Activated CD8-positive, alpha-beta T cell treated with anti-CD3 and anti-CD28 coated beads for 36 hours (primary cell): ENCODE measurements around the gene E2F1. TPM values are rescaled to one million over a fixed set of nuclear protein-coding genes. Genes with fewer than 3 reads are reported as not detected.

ENCODE experiments used
- ATAC-seq: fragments of 200-7000 bp; cut with Tn5 transposase; one replicate; pipeline ENCODE4 v1.10.0; 2021; ENCODE audit warnings: mild to moderate bottlenecking, moderate library complexity
- CTCF ChIA-PET: fragments of 350-600 bp; sonication (Branson Sonifier 250); formaldehyde crosslinking; loops from one replicate; lab custom pipeline; 2021; ENCODE audit warnings: antibody characterized with exemption; lab: Charles Lee
- POLR2A ChIA-PET: fragments of 350-600 bp; sonication (Branson Sonifier 250); formaldehyde crosslinking; loops from one replicate; lab custom pipeline; 2021; ENCODE audit warnings: antibody characterized with exemption; lab: Charles Lee
- DNase-seq: peaks from one replicate; pipeline ENCODE4 v3.0.0-alpha.2; 2020
- H3K27ac Mint-ChIP-seq: one replicate; pipeline ENCODE4 v1.8.0; 2021; ENCODE audit warnings: mild to moderate bottlenecking, mixed read lengths
- H3K27me3 Mint-ChIP-seq: one replicate; pipeline ENCODE4 v1.8.0; 2021; ENCODE audit warnings: mixed read lengths
- H3K36me3 Mint-ChIP-seq: one replicate; pipeline ENCODE4 v1.8.0; 2021; ENCODE audit warnings: low read depth, mixed read lengths
- H3K4me1 Mint-ChIP-seq: one replicate; pipeline ENCODE4 v1.8.0; 2021; ENCODE audit warnings: low read depth, mixed read lengths
- H3K4me3 Mint-ChIP-seq: one replicate; pipeline ENCODE4 v1.8.0; 2021; ENCODE audit warnings: mild to moderate bottlenecking, moderate library complexity, mixed read lengths
- H3K9me3 Mint-ChIP-seq: one replicate; pipeline ENCODE4 v1.8.0; 2021; ENCODE audit warnings: mixed read lengths
- CTCF ChIP-seq: fragments of 200-600 bp; IDR thresholded peaks from one replicate; pipeline ENCODE4 v1.8.0; 2022; ENCODE audit warnings: antibody characterized with exemption, mild to moderate bottlenecking
- intact Hi-C: fragments of 100-400 bp; cut with micrococcal nuclease; formaldehyde crosslinking; loops from one replicate; pipeline ENCODE4 v1.10.0; 2022
- total RNA-seq, 2 experiments: library from RNA; stranded (reverse); gene quantifications; one replicate each; pipeline ENCODE4 v1.2.3, GENCODE V29; 2021

Gene E2F1
- total RNA-seq, 2 experiments from 2014 or later = 71.2 to 72.0 TPM

- ChIA-PET CTCF (interaction anchor here (0.7 to 2.9 kb wide), 11 partner anchors 10 to 211 kb away, joined by 3 to 20 read pairs (median 4); partner anchors contain the start of genes ACTL10, C20orf144 and SNTA1), POLR2A (interaction anchor here (0.7 to 1.5 kb wide), 2 partner anchors 10 to 13 kb away, joined by 3 to 11 read pairs; partner anchors contain the start of gene ACTL10)
- TF ChIP-seq CTCF = no peak
- DNase-seq = no peak
- intact Hi-C loops = loop anchor here (5.0 kb wide), 1 partner anchor 197 kb away; no protein-coding TSS in a partner anchor
- Mint-ChIP-seq H3K4me3 (no peak overlapping the region), H3K4me1 (peaks cover 23% of the 10 kb centered on the region), H3K9me3 (no peaks in the 10 kb centered on the region), H3K27ac (no peak overlapping the region), H3K27me3 (no peaks in the 10 kb centered on the region), H3K36me3 (no peaks in the 10 kb centered on the region)
- ATAC-seq = no peak
Observed at GRCh38 chr20:33653900-33654596, 32.1 kb downstream of the E2F1 start.

GRCh38 chr20:33653218-33653899 lies 32.8 kb downstream of the E2F1 start:
- Mint-ChIP-seq H3K27me3 (no peaks in the 10 kb centered on the region), H3K27ac (no peak overlapping the region), H3K9me3 (no peaks in the 10 kb centered on the region), H3K36me3 (no peaks in the 10 kb centered on the region), H3K4me1 (peaks cover 28% of the 10 kb centered on the region), H3K4me3 (no peak overlapping the region)
- POLR2A ChIA-PET = interaction anchor here (0.7 to 1.5 kb wide), 2 partner anchors 11 to 14 kb away, joined by 3 to 11 read pairs; partner anchors contain the start of gene ACTL10
- CTCF ChIA-PET = interaction anchor here (0.7 to 2.9 kb wide), 12 partner anchors 10 to 210 kb away, joined by 3 to 20 read pairs (median 4); partner anchors contain the start of genes ACTL10, C20orf144, CBFA2T2 and SNTA1
- ATAC-seq = peak; percentile 77
- TF ChIP-seq CTCF = peak; percentile 71
- intact Hi-C loops = loop anchor here (5.0 kb wide), 1 partner anchor 196 kb away; no protein-coding TSS in a partner anchor
- DNase-seq = peak; percentile 72

- ATAC-seq (no peak), DNase-seq (no peak)
- POLR2A ChIA-PET = interaction anchor here (0.9 kb wide), 1 partner anchor 15 kb away, joined by 4 read pairs; the partner anchor contains the start of gene ACTL10
- no peaks in the 10 kb centered on the region for H3K27me3 Mint-ChIP-seq
- H3K36me3 Mint-ChIP-seq = no peaks in the 10 kb centered on the region
- intact Hi-C loops = loop anchor here (5.0 kb wide), 1 partner anchor 194 kb away; no protein-coding TSS in a partner anchor
- H3K4me1 Mint-ChIP-seq = peaks cover 38% of the 10 kb centered on the region
- H3K4me3 Mint-ChIP-seq = no peak overlapping the region
- TF ChIP-seq CTCF = no peak
- H3K27ac Mint-ChIP-seq = no peak overlapping the region
- CTCF ChIA-PET = interaction anchor here (1.2 to 2.9 kb wide), 3 partner anchors 12 to 350 kb away, joined by 3 to 20 read pairs (median 9); partner anchors contain the start of genes ACTL10 and C20orf144
- H3K9me3 Mint-ChIP-seq = no peaks in the 10 kb centered on the region
Observed at GRCh38 chr20:33651562-33652048, 34.6 kb downstream of the E2F1 start.

GRCh38 chr20:33650753-33651561 lies 35.2 kb downstream of the E2F1 start:
- Mint-ChIP-seq H3K9me3 (no peaks in the 10 kb centered on the region), H3K27me3 (no peaks in the 10 kb centered on the region), H3K4me3 (no peak overlapping the region), H3K27ac (no peak overlapping the region), H3K4me1 (peaks cover 38% of the 10 kb centered on the region), H3K36me3 (no peaks in the 10 kb centered on the region)
- ChIA-PET CTCF (interaction anchor here (1.2 to 2.9 kb wide), 3 partner anchors 13 to 350 kb away, joined by 3 to 20 read pairs (median 9); partner anchors contain the start of genes ACTL10 and C20orf144), POLR2A (interaction anchor here (0.9 kb wide), 1 partner anchor 16 kb away, joined by 4 read pairs; the partner anchor contains the start of gene ACTL10)
- no peak for ATAC-seq
- no peak for DNase-seq
- intact Hi-C loops = loop anchor here (5.0 kb wide), 1 partner anchor 194 kb away; no protein-coding TSS in a partner anchor
- TF ChIP-seq CTCF = no peak
